WTC11 (cell line): ENCODE results near the gene ARMC9. TPM values are rescaled to one million over a fixed set of nuclear protein-coding genes. Genes with fewer than 3 reads are reported as not detected.

Experiments used
- ATAC-seq: fragments of 200-7000 bp; cut with Tn5 transposase; 2 replicates; pipeline ENCODE4 v1.10.0; 2021; ENCODE audit warnings: mild to moderate bottlenecking, moderate library complexity
- CTCF ChIA-PET: fragments of 300-600 bp; sonication (Branson Sonifier 250); formaldehyde crosslinking; loops from one replicate; lab custom pipeline; 2021; ENCODE audit warnings: antibody characterized with exemption; lab: Charles Lee
- POLR2A ChIA-PET: fragments of 350-600 bp; sonication (Branson Sonifier 250); formaldehyde crosslinking; loops from one replicate; lab custom pipeline; 2021; ENCODE audit warnings: antibody characterized with exemption; lab: Charles Lee
- DNase-seq: peaks from one replicate; pipeline ENCODE4 v3.0.0; 2021; ENCODE audit warnings: low spot score
- H3K27ac Mint-ChIP-seq: 2 replicates; pipeline ENCODE4 v1.8.0; 2021; ENCODE audit warnings: mixed read lengths
- H3K27me3 Mint-ChIP-seq: 2 replicates; pipeline ENCODE4 v1.8.0; 2021; ENCODE audit warnings: low read depth, mild to moderate bottlenecking, moderate library complexity, mixed read lengths
- H3K36me3 Mint-ChIP-seq: 2 replicates; pipeline ENCODE4 v1.8.0; 2021; ENCODE audit warnings: mixed read lengths
- H3K4me1 Mint-ChIP-seq: 2 replicates; pipeline ENCODE4 v1.8.0; 2022; ENCODE audit warnings: mixed read lengths
- H3K4me3 Mint-ChIP-seq: 2 replicates; pipeline ENCODE4 v1.8.0; 2021; ENCODE audit warnings: mild to moderate bottlenecking, moderate library complexity, mixed read lengths
- H3K9me3 Mint-ChIP-seq: 2 replicates; pipeline ENCODE4 v1.8.0; 2021; ENCODE audit warnings: mixed read lengths
- ARID4B ChIP-seq: sonication (generic); formaldehyde crosslinking; IDR thresholded peaks from 2 replicates; pipeline ENCODE4 v1.8.0; 2023; ENCODE audit warnings: missing genetic modification reagents, mild to moderate bottlenecking, borderline replicate concordance
- CTCF ChIP-seq: fragments of 200-600 bp; IDR thresholded peaks from 2 replicates; pipeline ENCODE4 v1.8.0; 2022; ENCODE audit warnings: antibody characterized with exemption
- ZNF121 ChIP-seq: sonication (generic); formaldehyde crosslinking; IDR thresholded peaks from 2 replicates; pipeline ENCODE4 v1.8.0; 2023; ENCODE audit warnings: missing genetic modification reagents
- ZNF138 ChIP-seq: sonication (generic); formaldehyde crosslinking; conservative IDR thresholded peaks from 2 replicates; pipeline ENCODE4 v1.8.1; 2022; ENCODE audit warnings: mild to moderate bottlenecking, moderate library complexity, missing genetic modification reagents
- ZNF416 ChIP-seq: fragments of 250-450 bp; sonication (Bioruptor Pico); IDR thresholded peaks from 2 replicates; pipeline ENCODE4 v1.9.0; 2021; ENCODE audit warnings: mild to moderate bottlenecking, inconsistent platforms
- total RNA-seq: library from RNA; stranded (reverse); gene quantifications from 3 replicates; pipeline ENCODE4 v1.2.3, GENCODE V29; 2021
- TF ChIP-seq, protein P1 (sequence below): sonication (generic); formaldehyde crosslinking; IDR thresholded peaks from 2 replicates; pipeline ENCODE4 v1.8.0; 2022; ENCODE audit warnings: mild to moderate bottlenecking, missing genetic modification reagents
- TF ChIP-seq, protein P2 (sequence below): fragments of 250-450 bp; sonication (Bioruptor Pico); IDR thresholded peaks from 2 replicates; pipeline ENCODE4 v1.9.0; 2021; ENCODE audit warnings: moderate library complexity, mild to moderate bottlenecking, inconsistent platforms, borderline replicate concordance

Gene ARMC9
- total RNA-seq, 1 experiment from 2014 or later, result 34.9 TPM

- no peak for DNase-seq
- TF ChIP-seq, protein P1, sequence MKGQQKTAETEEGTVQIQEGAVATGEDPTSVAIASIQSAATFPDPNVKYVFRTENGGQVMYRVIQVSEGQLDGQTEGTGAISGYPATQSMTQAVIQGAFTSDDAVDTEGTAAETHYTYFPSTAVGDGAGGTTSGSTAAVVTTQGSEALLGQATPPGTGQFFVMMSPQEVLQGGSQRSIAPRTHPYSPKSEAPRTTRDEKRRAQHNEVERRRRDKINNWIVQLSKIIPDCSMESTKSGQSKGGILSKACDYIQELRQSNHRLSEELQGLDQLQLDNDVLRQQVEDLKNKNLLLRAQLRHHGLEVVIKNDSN (CRISPR knock-in tag), result no peak
- no peak for TF ChIP-seq CTCF
- no peak for TF ChIP-seq ZNF416 (CRISPR knock-in tag)
- TF ChIP-seq ZNF138, result no peak
- H3K4me3 Mint-ChIP-seq, result no peak overlapping the region
- H3K27me3 Mint-ChIP-seq, result no peaks in the 10 kb centered on the region
- H3K9me3 Mint-ChIP-seq, result no peaks in the 10 kb centered on the region
- peaks cover 29% of the 10 kb centered on the region for H3K4me1 Mint-ChIP-seq
- ChIA-PET CTCF (interaction anchor here (1.0 to 1.1 kb wide), 2 partner anchors 15 to 64 kb away, joined by 3 to 4 read pairs; no protein-coding TSS in a partner anchor), POLR2A (no interaction called here)
- ATAC-seq, result no peak
- peak overlapping the region; percentile 63; the same call in 1 of the 2 replicates for H3K27ac Mint-ChIP-seq
- peaks cover 3% of the 10 kb centered on the region for H3K36me3 Mint-ChIP-seq
Observed at GRCh38 chr2:231341100-231341499, 142.7 kb downstream of the ARMC9 start.

- Mint-ChIP-seq H3K27ac (peak overlapping the region; percentile 36), H3K4me1 (peaks cover 24% of the 10 kb centered on the region)
- DNase-seq, result no peak
Observed at GRCh38 chr2:231342061-231342711, 143.8 kb downstream of the ARMC9 start.

More at GRCh38 chr2:231342061-231342711, 143.8 kb downstream of the ARMC9 start:
- Mint-ChIP-seq H3K27me3 (no peaks in the 10 kb centered on the region), H3K9me3 (no peaks in the 10 kb centered on the region), H3K36me3 (peaks cover 3% of the 10 kb centered on the region), H3K4me3 (no peak overlapping the region)
- TF ChIP-seq ARID4B (CRISPR knock-in tag) (no peak), ZNF121 (CRISPR knock-in tag) (peak; percentile 43; the same call in 1 of the 2 replicates)
- TF ChIP-seq, protein P2, sequence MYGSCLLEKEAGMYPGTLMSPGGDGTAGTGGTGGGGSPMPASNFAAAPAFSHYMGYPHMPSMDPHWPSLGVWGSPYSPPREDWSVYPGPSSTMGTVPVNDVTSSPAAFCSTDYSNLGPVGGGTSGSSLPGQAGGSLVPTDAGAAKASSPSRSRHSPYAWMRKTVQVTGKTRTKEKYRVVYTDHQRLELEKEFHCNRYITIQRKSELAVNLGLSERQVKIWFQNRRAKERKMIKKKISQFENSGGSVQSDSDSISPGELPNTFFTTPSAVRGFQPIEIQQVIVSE (CRISPR knock-in tag), result no peak
- peak; percentile 82 for ATAC-seq
- POLR2A ChIA-PET, result interaction anchor here (0.5 kb wide), 1 partner anchor 18 kb away, joined by 3 read pairs; no protein-coding TSS in a partner anchor
- CTCF ChIA-PET, result interaction anchor here (1.3 kb wide), 1 partner anchor 45 kb away, joined by 3 read pairs; no protein-coding TSS in a partner anchor
